ENCODE data around the gene INPP4B. TPM values are rescaled to one million over a fixed set of nuclear protein-coding genes. Genes with fewer than 3 reads are reported as not detected.
A peak's percentile ranks its signal among the peaks of the same experiment; 100 is the strongest.

INPP4B gene
- total and polyA plus RNA-seq, 2 donors (not counting 1 experiment from before 2014, with no cell fraction given): 19.7 to 22.2 TPM

- no peak for TF ChIP-seq CTCF (conservative IDR thresholded peaks at IDR 0.05 in 1 of 2, IDR thresholded peaks at IDR 0.05 in 1 of 2; ENCODE audit: low read depth in 1 of 2, low read length in 2 of 2)
- TF ChIP-seq EZH2 (IDR thresholded peaks at IDR 0.05; ENCODE audit: low read length, missing control alignments): no peak
- no peak overlapping the region for H3K27ac ChIP-seq (ENCODE audit: insufficient read depth, low read length)
- H2AFZ ChIP-seq (ENCODE audit: low read length): no peak overlapping the region
- no peak for DNase-seq (ENCODE audit: low read depth in 2 of 2)
- H4K20me1 ChIP-seq (ENCODE audit: control insufficient read depth, extremely low read depth, insufficient read depth, low read length): no peaks in the 10 kb centered on the region
- H3K4me3 ChIP-seq (replicated peaks in 1 of 4; ENCODE audit: control extremely low read depth in 1 of 4, insufficient read depth in 1 of 4, low read depth in 3 of 4, low read length in 4 of 4): no peak overlapping the region
- no peaks in the 10 kb centered on the region for H3K79me2 ChIP-seq (ENCODE audit: control insufficient read depth, insufficient read depth, low read length)
- H3K36me3 ChIP-seq (ENCODE audit: control insufficient read depth, insufficient read depth, low read length): no peaks in the 10 kb centered on the region
- no peaks in the 10 kb centered on the region for H3K4me1 ChIP-seq (ENCODE audit: control insufficient read depth, extremely low read depth, insufficient read depth, low read length)
- H3K9ac ChIP-seq (ENCODE audit: insufficient read depth, low read length): no peak overlapping the region
- no peaks in the 10 kb centered on the region for H3K27me3 ChIP-seq (ENCODE audit: control insufficient read depth, insufficient read depth, low read length)
- H3K9me3 ChIP-seq (ENCODE audit: control insufficient read depth, insufficient read depth, low read depth, low read length): no peaks in the 10 kb centered on the region
- H3K4me2 ChIP-seq (ENCODE audit: extremely low read depth, insufficient read depth, low read length): no peak overlapping the region
Measured at GRCh38 chr4:142230991-142231390, 615.1 kb downstream of the INPP4B start.

GRCh38 chr4:142226014-142226413 lies 620.1 kb downstream of the INPP4B start:
- Histone ChIP-seq H3K79me2 (ENCODE audit: control insufficient read depth, insufficient read depth, low read length) (no peaks in the 10 kb centered on the region), H3K4me2 (ENCODE audit: extremely low read depth, insufficient read depth, low read length) (no peak overlapping the region), H3K4me3 (replicated peaks in 1 of 4; ENCODE audit: control extremely low read depth in 1 of 4, insufficient read depth in 1 of 4, low read depth in 3 of 4, low read length in 4 of 4) (no peak overlapping the region), H3K36me3 (ENCODE audit: control insufficient read depth, insufficient read depth, low read length) (no peaks in the 10 kb centered on the region), H3K27ac (ENCODE audit: insufficient read depth, low read length) (no peak overlapping the region), H2AFZ (ENCODE audit: low read length) (no peak overlapping the region), H4K20me1 (ENCODE audit: control insufficient read depth, extremely low read depth, insufficient read depth, low read length) (no peaks in the 10 kb centered on the region), H3K4me1 (ENCODE audit: control insufficient read depth, extremely low read depth, insufficient read depth, low read length) (no peaks in the 10 kb centered on the region), H3K9ac (ENCODE audit: insufficient read depth, low read length) (no peak overlapping the region), H3K9me3 (ENCODE audit: control insufficient read depth, insufficient read depth, low read depth, low read length) (no peaks in the 10 kb centered on the region), H3K27me3 (ENCODE audit: control insufficient read depth, insufficient read depth, low read length) (no peaks in the 10 kb centered on the region)
- TF ChIP-seq CTCF (conservative IDR thresholded peaks at IDR 0.05 in 1 of 2, IDR thresholded peaks at IDR 0.05 in 1 of 2; ENCODE audit: low read depth in 1 of 2, low read length in 2 of 2) (no peak), EZH2 (IDR thresholded peaks at IDR 0.05; ENCODE audit: low read length, missing control alignments) (no peak)
- DNase-seq (ENCODE audit: low read depth in 2 of 2): no peak

- H3K36me3 ChIP-seq (ENCODE audit: control insufficient read depth, insufficient read depth, low read length): no peaks in the 10 kb centered on the region
- no peaks in the 10 kb centered on the region for H3K27me3 ChIP-seq (ENCODE audit: control insufficient read depth, insufficient read depth, low read length)
- H3K4me3 ChIP-seq (replicated peaks in 1 of 4; ENCODE audit: control extremely low read depth in 1 of 4, insufficient read depth in 1 of 4, low read depth in 3 of 4, low read length in 4 of 4): no peak overlapping the region
- H3K4me2 ChIP-seq (ENCODE audit: extremely low read depth, insufficient read depth, low read length): no peak overlapping the region
- no peaks in the 10 kb centered on the region for H3K9me3 ChIP-seq (ENCODE audit: control insufficient read depth, insufficient read depth, low read depth, low read length)
- H3K27ac ChIP-seq (ENCODE audit: insufficient read depth, low read length): no peak overlapping the region
- TF ChIP-seq EZH2 (IDR thresholded peaks at IDR 0.05; ENCODE audit: low read length, missing control alignments) (no peak), CTCF (conservative IDR thresholded peaks at IDR 0.05 in 1 of 2, IDR thresholded peaks at IDR 0.05 in 1 of 2; ENCODE audit: low read depth in 1 of 2, low read length in 2 of 2) (no peak)
- H2AFZ ChIP-seq (ENCODE audit: low read length): no peak overlapping the region
- no peaks in the 10 kb centered on the region for H3K4me1 ChIP-seq (ENCODE audit: control insufficient read depth, extremely low read depth, insufficient read depth, low read length)
- H3K79me2 ChIP-seq (ENCODE audit: control insufficient read depth, insufficient read depth, low read length): no peaks in the 10 kb centered on the region
- peak in 1 of 2 donors; percentile 56 for DNase-seq (ENCODE audit: low read depth in 2 of 2)
- H3K9ac ChIP-seq (ENCODE audit: insufficient read depth, low read length): no peak overlapping the region
- H4K20me1 ChIP-seq (ENCODE audit: control insufficient read depth, extremely low read depth, insufficient read depth, low read length): no peaks in the 10 kb centered on the region
Measured at GRCh38 chr4:142222127-142222526, 624.0 kb downstream of the INPP4B start.

All from fibroblast of lung (primary cell).